ENCODE measurements around the gene COX17. TPM values are rescaled to one million over a fixed set of nuclear protein-coding genes. Genes with fewer than 3 reads are reported as not detected.

COX17 gene
- total and polyA plus RNA-seq, 2 donors (not counting 3 experiments of a cell fraction or from before 2014, with no cell fraction given): 19.8 to 37.6 TPM

DNA sequence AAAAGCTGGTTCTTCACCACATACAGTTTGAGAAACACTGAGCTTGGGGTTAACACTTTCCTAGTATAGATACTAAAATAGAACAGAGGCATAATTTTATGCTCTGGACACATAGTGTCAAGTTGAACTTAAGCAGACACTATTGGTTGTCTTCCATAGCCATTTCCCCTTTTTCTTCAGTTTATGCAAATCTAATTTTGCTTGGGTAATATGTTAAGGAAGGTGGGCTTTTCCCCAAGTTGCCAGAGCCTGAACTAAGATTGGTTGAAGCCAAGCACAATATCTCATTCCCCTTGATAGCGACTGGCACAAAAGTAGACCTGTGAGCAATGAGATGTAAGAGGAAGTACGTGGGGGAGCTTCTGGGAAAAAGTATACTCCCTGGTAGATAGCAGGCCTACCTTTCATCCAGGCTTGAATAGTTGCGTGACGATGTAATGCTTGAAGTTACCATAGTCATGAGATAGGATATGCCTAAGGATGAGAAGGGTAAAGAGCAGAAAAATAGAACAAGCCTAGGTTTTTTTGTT lies 12.3 kb downstream of the COX17 start:
- Histone ChIP-seq H3K9me3 (replicated peaks; ENCODE audit: control insufficient read depth, insufficient read depth, low read length) (no peaks in the 10 kb centered on the region), H3K36me3 (ENCODE audit: control insufficient read depth in 2 of 2, extremely low read depth in 1 of 2, insufficient read depth in 2 of 2, low read length in 2 of 2) (no peaks in the 10 kb centered on the region), H3K4me3 (replicated peaks in 1 of 3; ENCODE audit: insufficient read depth in 1 of 3, low read depth in 1 of 3, low read length in 3 of 3) (no peak overlapping the region), H3K9me1 (replicated peaks; ENCODE audit: control insufficient read depth, extremely low read depth, insufficient read depth, low read length) (no peaks in the 10 kb centered on the region), H3K4me1 (ENCODE audit: control insufficient read depth, extremely low read depth, insufficient read depth, low read length) (peaks cover 2% of the 10 kb centered on the region), H3K9ac (replicated peaks; ENCODE audit: extremely low read depth, insufficient read depth, low read length) (no peak overlapping the region), H3K27me3 (ENCODE audit: control insufficient read depth in 2 of 2, insufficient read depth in 2 of 2, low read length in 2 of 2) (no peaks in the 10 kb centered on the region), H4K20me1 (replicated peaks; ENCODE audit: control insufficient read depth, extremely low read depth, insufficient read depth, low read length) (no peaks in the 10 kb centered on the region), H2AFZ (ENCODE audit: low read depth, low read length) (no peak overlapping the region), H3K79me2 (ENCODE audit: control insufficient read depth, insufficient read depth, low read length) (no peaks in the 10 kb centered on the region), H3K4me2 (ENCODE audit: insufficient read depth, low read length) (no peak overlapping the region), H3K27ac (ENCODE audit: insufficient read depth, low read depth, low read length) (no peak overlapping the region)
- FAIRE-seq (no peak), DNase-seq (ENCODE audit: low read depth, low spot score) (no peak)
- intact Hi-C loops (cut with micrococcal nuclease) (no loop called here), dilution Hi-C loops (cut with MboI; ENCODE audit: extremely low pct_ligation_motif_present, low sequenced_read_pairs) (no loop called here)
- ChIA-PET CTCF (no interaction called here), POLR2A (no interaction called here)
- TF ChIP-seq, protein P1, sequence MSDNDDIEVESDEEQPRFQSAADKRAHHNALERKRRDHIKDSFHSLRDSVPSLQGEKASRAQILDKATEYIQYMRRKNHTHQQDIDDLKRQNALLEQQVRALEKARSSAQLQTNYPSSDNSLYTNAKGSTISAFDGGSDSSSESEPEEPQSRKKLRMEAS (IDR thresholded peaks at IDR 0.05; ENCODE audit: insufficient read depth, insufficient read length): no peak
- no peak for TF ChIP-seq FOS (IDR thresholded peaks at IDR 0.05; ENCODE audit: borderline replicate concordance, insufficient read depth, low read length)
- no peak for TF ChIP-seq GATA2 (IDR thresholded peaks at IDR 0.05; ENCODE audit: insufficient read depth, insufficient read length, low read depth, low read length)
- TF ChIP-seq, protein P2, sequence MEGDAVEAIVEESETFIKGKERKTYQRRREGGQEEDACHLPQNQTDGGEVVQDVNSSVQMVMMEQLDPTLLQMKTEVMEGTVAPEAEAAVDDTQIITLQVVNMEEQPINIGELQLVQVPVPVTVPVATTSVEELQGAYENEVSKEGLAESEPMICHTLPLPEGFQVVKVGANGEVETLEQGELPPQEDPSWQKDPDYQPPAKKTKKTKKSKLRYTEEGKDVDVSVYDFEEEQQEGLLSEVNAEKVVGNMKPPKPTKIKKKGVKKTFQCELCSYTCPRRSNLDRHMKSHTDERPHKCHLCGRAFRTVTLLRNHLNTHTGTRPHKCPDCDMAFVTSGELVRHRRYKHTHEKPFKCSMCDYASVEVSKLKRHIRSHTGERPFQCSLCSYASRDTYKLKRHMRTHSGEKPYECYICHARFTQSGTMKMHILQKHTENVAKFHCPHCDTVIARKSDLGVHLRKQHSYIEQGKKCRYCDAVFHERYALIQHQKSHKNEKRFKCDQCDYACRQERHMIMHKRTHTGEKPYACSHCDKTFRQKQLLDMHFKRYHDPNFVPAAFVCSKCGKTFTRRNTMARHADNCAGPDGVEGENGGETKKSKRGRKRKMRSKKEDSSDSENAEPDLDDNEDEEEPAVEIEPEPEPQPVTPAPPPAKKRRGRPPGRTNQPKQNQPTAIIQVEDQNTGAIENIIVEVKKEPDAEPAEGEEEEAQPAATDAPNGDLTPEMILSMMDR (IDR thresholded peaks at IDR 0.05; ENCODE audit: extremely low read depth in 1 of 2, insufficient read depth in 1 of 2, low read depth in 1 of 2, low read length in 2 of 2): no peak
- no peak for TF ChIP-seq POLR2A (IDR thresholded peaks at IDR 0.05; ENCODE audit: low read depth, low read length)
- TF ChIP-seq JUN (IDR thresholded peaks at IDR 0.05; ENCODE audit: borderline replicate concordance, insufficient read depth, insufficient read length, low read depth): no peak
- no peak for TF ChIP-seq EZH2 (IDR thresholded peaks at IDR 0.05; ENCODE audit: borderline replicate concordance, low read depth, low read length, severe bottlenecking)
- no peak for TF ChIP-seq POLR2AphosphoS5 (IDR thresholded peaks at IDR 0.05; ENCODE audit: insufficient read depth, low read depth, low read length)
- TF ChIP-seq MYC (IDR thresholded peaks at IDR 0.05; ENCODE audit: low read depth, low read length): no peak
- BruUV-seq (replicated peaks): no TSS peak
